Measurements from ENCODE around the gene PLA2G6. TPM values are rescaled to one million over a fixed set of nuclear protein-coding genes. Genes with fewer than 3 reads are reported as not detected.
"Not testable (repeated sequence)": the region's sequence is repeated elsewhere in the genome, so short reads cannot be mapped to it uniquely, and the experiment has no call there.

The PLA2G6 gene
- total RNA-seq, 4 donors from 2014 or later: 46.0 to 88.4 (median 64.8) TPM

DNA sequence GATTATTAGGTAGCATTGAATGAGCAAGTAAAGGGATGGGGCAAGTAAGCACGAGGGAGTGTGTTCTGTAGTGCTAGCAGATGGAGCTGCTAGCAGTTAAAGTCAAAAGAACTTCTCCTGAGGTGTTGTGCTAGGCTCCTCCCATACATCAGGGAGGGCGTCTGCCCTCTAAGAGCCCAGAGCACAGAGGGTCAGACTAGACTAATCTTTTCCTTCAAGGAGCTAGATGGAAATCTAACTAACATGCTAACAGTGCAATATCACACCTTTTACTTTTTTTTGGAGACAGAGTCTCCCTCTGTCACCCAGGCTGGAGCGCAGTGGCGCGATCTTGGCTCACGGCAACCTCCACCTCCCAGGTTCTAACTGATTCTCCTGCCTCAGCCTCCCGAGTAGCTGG is 3.2 kb upstream of the PLA2G6 start:
- H3K4me3 ChIP-seq (ENCODE audit: low read depth, poor library complexity, severe bottlenecking): no peak overlapping the region
- intact Hi-C loops (cut with DNase I; ENCODE audit: low total_unique reads): loop anchor here (10.0 kb wide), 1 partner anchor 620 kb away; the partner anchor contains the start of gene CDC42EP1
- DNase-seq (ENCODE audit: low spot score in 2 of 2): no peak
- 69 to 76% methylated on average over 7 of the region's 7 CpGs for WGBS, 2 donors
- TF ChIP-seq, protein P1, sequence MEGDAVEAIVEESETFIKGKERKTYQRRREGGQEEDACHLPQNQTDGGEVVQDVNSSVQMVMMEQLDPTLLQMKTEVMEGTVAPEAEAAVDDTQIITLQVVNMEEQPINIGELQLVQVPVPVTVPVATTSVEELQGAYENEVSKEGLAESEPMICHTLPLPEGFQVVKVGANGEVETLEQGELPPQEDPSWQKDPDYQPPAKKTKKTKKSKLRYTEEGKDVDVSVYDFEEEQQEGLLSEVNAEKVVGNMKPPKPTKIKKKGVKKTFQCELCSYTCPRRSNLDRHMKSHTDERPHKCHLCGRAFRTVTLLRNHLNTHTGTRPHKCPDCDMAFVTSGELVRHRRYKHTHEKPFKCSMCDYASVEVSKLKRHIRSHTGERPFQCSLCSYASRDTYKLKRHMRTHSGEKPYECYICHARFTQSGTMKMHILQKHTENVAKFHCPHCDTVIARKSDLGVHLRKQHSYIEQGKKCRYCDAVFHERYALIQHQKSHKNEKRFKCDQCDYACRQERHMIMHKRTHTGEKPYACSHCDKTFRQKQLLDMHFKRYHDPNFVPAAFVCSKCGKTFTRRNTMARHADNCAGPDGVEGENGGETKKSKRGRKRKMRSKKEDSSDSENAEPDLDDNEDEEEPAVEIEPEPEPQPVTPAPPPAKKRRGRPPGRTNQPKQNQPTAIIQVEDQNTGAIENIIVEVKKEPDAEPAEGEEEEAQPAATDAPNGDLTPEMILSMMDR (IDR thresholded peaks at IDR 0.05): no peak
- TF ChIP-seq POLR2A (IDR thresholded peaks at IDR 0.05): no peak

DNA sequence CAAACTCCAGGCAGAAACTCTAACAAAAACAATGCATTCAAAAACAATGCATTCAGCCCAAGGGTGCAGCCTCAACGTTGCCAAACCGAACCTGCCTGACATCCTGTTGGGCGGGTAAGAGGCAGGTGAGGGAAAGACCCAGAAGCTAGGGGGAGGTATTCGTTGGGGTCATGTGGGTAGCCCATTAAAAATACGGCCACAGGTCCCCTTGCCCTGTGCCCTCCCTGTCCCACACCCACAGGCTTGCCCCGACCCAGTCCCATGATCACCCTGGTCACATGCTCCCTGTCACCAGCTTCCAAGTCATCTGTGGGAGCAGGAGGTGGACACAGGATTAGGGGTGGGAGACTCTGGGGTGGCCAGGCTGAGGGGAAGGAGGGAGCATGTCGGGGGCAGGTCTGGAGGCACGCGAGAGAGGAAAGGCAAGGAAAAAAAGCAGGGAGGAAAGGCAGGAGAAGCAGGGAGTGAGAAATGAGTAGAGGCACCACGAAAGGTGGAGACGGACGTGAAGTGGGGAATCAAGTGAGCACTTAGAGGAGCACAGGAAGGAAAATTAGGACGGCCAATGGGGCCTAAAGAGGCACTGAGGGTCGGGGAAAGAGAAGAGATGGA is 683 bp downstream of the PLA2G6 start:
- no peak overlapping the region for H3K4me3 ChIP-seq (ENCODE audit: low read depth, poor library complexity, severe bottlenecking)
- TF ChIP-seq, protein P1 (IDR thresholded peaks at IDR 0.05): no peak
- no peak for TF ChIP-seq POLR2A (IDR thresholded peaks at IDR 0.05)
- intact Hi-C loops (cut with DNase I; ENCODE audit: low total_unique reads): loop anchor here (10.0 kb wide), 1 partner anchor 616 kb away; the partner anchor contains the start of gene CDC42EP1
- 10 to 12% methylated on average over 14 of the region's 14 CpGs for WGBS, 2 donors
- peak in 1 of 2 donors; percentile 93 for DNase-seq (ENCODE audit: low spot score in 2 of 2)

DNA sequence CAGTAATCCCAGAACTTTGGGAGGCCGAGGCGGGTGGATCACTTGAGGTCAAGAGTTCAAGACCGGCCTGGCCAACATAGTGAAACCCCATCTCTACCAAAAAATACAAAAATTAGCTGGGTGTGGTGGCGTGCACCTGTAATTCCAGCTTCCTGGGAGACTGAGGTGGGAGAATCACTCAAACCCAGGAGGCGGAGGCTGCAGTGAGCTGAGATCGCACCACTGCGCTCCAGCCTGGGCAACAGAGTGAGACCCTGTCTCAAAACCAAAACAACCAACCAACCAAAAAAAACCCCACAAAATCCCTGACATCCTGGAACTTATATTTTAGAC is 3.1 kb downstream of the PLA2G6 start:
- DNase-seq (ENCODE audit: low spot score in 2 of 2); intact Hi-C loops (cut with DNase I; ENCODE audit: low total_unique reads); H3K4me3 ChIP-seq (ENCODE audit: low read depth, poor library complexity, severe bottlenecking): not testable (repeated sequence)
- WGBS, 2 donors: 94 to 95% methylated on average over 7 of the region's 7 CpGs

DNA sequence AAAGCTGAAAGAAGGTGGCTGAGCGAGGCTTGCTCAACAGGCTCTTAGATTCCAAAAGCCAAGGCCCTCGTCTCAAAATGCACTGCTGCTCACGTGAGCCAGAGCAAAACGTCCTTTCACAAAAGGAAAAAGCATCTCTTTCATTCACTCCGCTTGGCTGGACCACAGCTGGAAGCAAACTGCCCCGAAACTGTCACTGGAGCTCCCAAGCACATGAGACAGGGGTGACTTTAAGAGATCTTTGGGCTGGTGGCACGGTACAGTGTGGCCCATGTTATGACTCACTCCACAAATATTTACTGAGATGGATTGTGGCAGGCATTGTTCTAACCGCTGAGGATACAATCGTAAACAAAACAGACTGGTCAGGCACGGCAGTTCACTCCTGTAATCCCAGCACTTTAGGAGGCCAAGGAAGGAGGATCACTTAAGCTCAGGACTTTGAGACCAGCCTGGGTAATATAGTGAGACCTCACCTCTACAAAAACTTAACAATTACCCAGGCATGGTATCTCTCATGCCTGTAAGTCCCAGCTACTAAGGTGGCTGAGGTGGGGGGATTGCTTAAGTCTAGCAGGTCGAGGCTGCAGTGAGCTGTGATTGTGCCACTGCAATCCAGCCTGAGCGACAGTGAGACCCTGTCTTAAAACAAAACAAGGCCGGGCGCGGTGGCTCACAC is 3.6 kb downstream of the PLA2G6 start:
- peak; percentile 80 to 94 for DNase-seq (ENCODE audit: low spot score in 2 of 2)
- intact Hi-C loops (cut with DNase I; ENCODE audit: low total_unique reads): no loop called here
- TF ChIP-seq POLR2A (IDR thresholded peaks at IDR 0.05): no peak
- TF ChIP-seq, protein P1 (IDR thresholded peaks at IDR 0.05): no peak
- 47 to 53% methylated on average over 14 to 15 of the region's 15 CpGs for WGBS, 2 donors
- H3K4me3 ChIP-seq (ENCODE audit: low read depth, poor library complexity, severe bottlenecking): no peak overlapping the region

DNA sequence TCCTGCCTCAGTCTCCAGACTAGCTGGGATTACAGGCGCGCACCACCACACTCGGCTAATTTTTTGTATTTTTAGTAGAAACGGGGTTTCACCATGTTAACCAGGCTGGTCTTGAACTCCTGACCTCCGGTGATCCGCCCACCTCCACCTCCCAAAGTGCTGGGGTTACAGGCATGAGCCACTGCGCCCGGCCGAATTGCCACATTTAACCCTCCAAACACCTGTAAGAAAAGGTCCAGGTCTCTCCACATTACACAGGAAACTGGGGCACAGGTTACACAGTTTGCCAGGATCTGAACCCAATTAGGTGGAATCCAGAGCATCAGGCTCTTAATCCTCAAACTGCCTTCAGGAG is 4.1 kb downstream of the PLA2G6 start:
- DNase-seq (ENCODE audit: low spot score in 2 of 2); H3K4me3 ChIP-seq (ENCODE audit: low read depth, poor library complexity, severe bottlenecking); intact Hi-C loops (cut with DNase I; ENCODE audit: low total_unique reads): not testable (repeated sequence)
- 63 to 78% methylated on average over 9 of the region's 9 CpGs for WGBS, 2 donors

DNA sequence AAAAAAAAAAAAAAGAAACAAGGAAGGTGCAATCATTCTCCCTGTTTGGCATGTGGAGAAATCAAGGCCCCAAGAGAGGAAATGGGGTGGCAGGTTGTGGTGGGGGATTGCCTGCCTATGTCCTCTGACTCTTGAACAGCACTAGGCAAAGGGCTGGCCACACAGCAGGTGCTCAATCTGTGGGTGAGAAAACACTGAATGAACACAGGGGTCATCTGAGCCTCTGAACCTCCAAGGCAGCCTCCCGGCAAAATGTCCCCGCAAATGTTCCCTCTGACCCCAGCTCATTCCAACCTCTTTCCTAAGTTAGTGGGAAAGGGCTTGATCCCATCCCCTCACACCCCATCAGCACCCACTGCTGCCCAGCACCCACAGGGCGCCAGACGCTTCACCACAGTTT is 4.6 kb downstream of the PLA2G6 start:
- WGBS, 2 donors: 92 to 94% methylated on average over 4 of the region's 4 CpGs
- DNase-seq (ENCODE audit: low spot score in 2 of 2): no peak
- H3K4me3 ChIP-seq (ENCODE audit: low read depth, poor library complexity, severe bottlenecking): no peak overlapping the region
- no peak for TF ChIP-seq POLR2A (IDR thresholded peaks at IDR 0.05)
- TF ChIP-seq, protein P1 (IDR thresholded peaks at IDR 0.05): no peak
- intact Hi-C loops (cut with DNase I; ENCODE audit: low total_unique reads): no loop called here

All from lower leg skin (tissue), 4 donors.